H1 (cell line): Measurements from ENCODE around the gene FARS2. TPM values are rescaled to one million over a fixed set of nuclear protein-coding genes. Genes with fewer than 3 reads are reported as not detected.

Experiments
- CTCF ChIA-PET: fragments of 300-600 bp; sonication (Branson Sonifier 250); formaldehyde crosslinking; loops from one replicate; lab custom pipeline; 2021; ENCODE audit not compliant: partially characterized antibody; lab: Charles Lee
- POLR2A ChIA-PET: fragments of 300-600 bp; sonication (Branson Sonifier 250); formaldehyde crosslinking; loops from one replicate; lab custom pipeline; 2021; ENCODE audit warnings: inconsistent platforms; ENCODE audit not compliant: partially characterized antibody; lab: Charles Lee
- DNase-seq, 2 experiments: peaks; one replicate each; pipeline versions ENCODE4 v3.0.0 to v3.0.0-alpha.2; 2010 to 2022; ENCODE audit warnings: low spot score in 2 of 2, low read depth in 1 of 2, mixed read lengths in 1 of 2
- FAIRE-seq: peaks from 2 replicates; lab custom pipeline; 2011; peaks lifted over from hg19 to GRCh38; lab: Jason Lieb, UNC
- H2AFZ ChIP-seq: 2 replicates; pipeline ENCODE4 v1.8.1; 2012; ENCODE audit warnings: low read length, inconsistent platforms
- H2AK5ac ChIP-seq: 2 replicates; pipeline ENCODE4 v1.6.1; 2013; ENCODE audit warnings: low read depth, low read length
- H2BK120ac ChIP-seq: replicated peaks from 2 replicates; pipeline ENCODE3; 2013; ENCODE audit warnings: low read depth, low read length, inconsistent platforms
- H2BK12ac ChIP-seq: 2 replicates; pipeline ENCODE4 v1.6.1; 2013; ENCODE audit warnings: low read depth, low read length
- H2BK15ac ChIP-seq: 2 replicates; pipeline ENCODE4 v1.6.1; 2013; ENCODE audit warnings: low read length
- H2BK20ac ChIP-seq: 2 replicates; pipeline ENCODE4 v1.6.1; 2013; ENCODE audit warnings: low read length
- H2BK5ac ChIP-seq: 2 replicates; pipeline ENCODE4 v1.6.1; 2013; ENCODE audit warnings: low read depth, low read length
- H3K14ac ChIP-seq: 2 replicates; pipeline ENCODE4 v1.6.1; 2013; ENCODE audit warnings: inconsistent platforms; ENCODE audit not compliant: insufficient read length
- H3K18ac ChIP-seq: 2 replicates; pipeline ENCODE4 v1.6.1; 2013; ENCODE audit warnings: low read length; ENCODE audit errors: extremely low read depth
- H3K23ac ChIP-seq: 2 replicates; pipeline ENCODE4 v1.6.1; 2013; ENCODE audit warnings: inconsistent platforms; ENCODE audit not compliant: insufficient read length
- H3K23me2 ChIP-seq: 2 replicates; pipeline ENCODE4 v1.6.1; 2013; ENCODE audit warnings: low read depth, low read length
- H3K27ac ChIP-seq: 2 replicates; pipeline ENCODE4 v1.6.1; 2011; ENCODE audit warnings: low read depth, low read length, inconsistent platforms
- H3K27me3 ChIP-seq, 4 experiments: replicated peaks in 1 of 4; 1 replicate in 1 of 4; 2 replicates in 3 of 4; pipeline versions ENCODE4 v1.6.1 to v1.8.1; 2011 to 2013; ENCODE audit warnings: low read length in 3 of 4, mild to moderate bottlenecking in 3 of 4, inconsistent platforms in 2 of 4, mixed read lengths in 2 of 4, moderate library complexity in 1 of 4; ENCODE audit not compliant: control insufficient read depth in 3 of 4, insufficient read depth in 3 of 4; ENCODE audit errors: extremely low read depth in 1 of 4
- H3K36me3 ChIP-seq, 4 experiments: 2 replicates each; pipeline versions ENCODE4 v1.6.1 to v1.8.1; 2011 to 2013; ENCODE audit warnings: mild to moderate bottlenecking in 4 of 4, low read length in 3 of 4, moderate library complexity in 2 of 4, control low read depth in 1 of 4, inconsistent platforms in 1 of 4; ENCODE audit not compliant: insufficient read depth in 4 of 4, control insufficient read depth in 2 of 4
- H3K4ac ChIP-seq: replicated peaks from 2 replicates; pipeline ENCODE3; 2013; ENCODE audit warnings: low read length, low read depth, mixed read lengths, inconsistent platforms; ENCODE audit not compliant: insufficient read length
- H3K4me1 ChIP-seq, 4 experiments: replicated peaks in 1 of 4; 1 replicate in 1 of 4; 2 replicates in 3 of 4; pipeline versions ENCODE4 v1.6.1 to v1.8.1; 2011 to 2013; ENCODE audit warnings: low read length in 3 of 4, inconsistent platforms in 2 of 4, mixed read lengths in 1 of 4; ENCODE audit not compliant: insufficient read depth in 4 of 4, control insufficient read depth in 3 of 4
- H3K4me2 ChIP-seq, 2 experiments: 2 replicates each; pipeline versions ENCODE4 v1.6.1 to v1.8.1; 2011 to 2013; ENCODE audit warnings: low read depth in 2 of 2, low read length in 2 of 2, control low read depth in 1 of 2, inconsistent platforms in 1 of 2, mild to moderate bottlenecking in 1 of 2; ENCODE audit not compliant: insufficient read depth in 1 of 2
- H3K4me3 ChIP-seq, 4 experiments: fragments of 200-600, 300-600 bp in 1 of 4; sonication (generic), shearing (Covaris generic), sonication (Bioruptor Twin) in 1 of 4; 2 replicates each; pipeline versions ENCODE4 v1.5.1 to v1.8.1; 2011 to 2016; ENCODE audit warnings: low read length in 4 of 4, low read depth in 3 of 4, control low read depth in 2 of 4, inconsistent platforms in 2 of 4, mild to moderate bottlenecking in 2 of 4, mixed read lengths in 1 of 4, moderate library complexity in 1 of 4; ENCODE audit not compliant: insufficient read depth in 2 of 4; ENCODE audit errors: extremely low read depth in 1 of 4
- H3K56ac ChIP-seq: replicated peaks from 2 replicates; pipeline ENCODE3; 2013; ENCODE audit warnings: low read depth, mild to moderate bottlenecking, mixed read lengths, low read length, inconsistent platforms; ENCODE audit not compliant: insufficient read length
- H3K79me1 ChIP-seq: 2 replicates; pipeline ENCODE4 v1.6.1; 2013; ENCODE audit warnings: low read depth, low read length, control low read depth
- H3K79me2 ChIP-seq, 2 experiments: 2 replicates each; pipeline versions ENCODE4 v1.6.1 to v1.8.1; 2012 to 2013; ENCODE audit warnings: low read length in 2 of 2, mild to moderate bottlenecking in 2 of 2, inconsistent platforms in 1 of 2; ENCODE audit not compliant: insufficient read depth in 2 of 2, control insufficient read depth in 1 of 2
- H3K9ac ChIP-seq, 4 experiments: replicated peaks in 1 of 4; 1 replicate in 1 of 4; 2 replicates in 3 of 4; pipeline versions ENCODE4 v1.6.1 to v1.8.1; 2011 to 2013; ENCODE audit warnings: low read depth in 3 of 4, low read length in 3 of 4, control low read depth in 2 of 4, mild to moderate bottlenecking in 2 of 4, moderate library complexity in 2 of 4, inconsistent platforms in 1 of 4; ENCODE audit errors: extremely low read depth in 1 of 4
- H3K9me3 ChIP-seq, 2 experiments: 2 replicates each; pipeline versions ENCODE4 v1.6.1 to v1.8.1; 2012 to 2013; ENCODE audit warnings: mild to moderate bottlenecking in 2 of 2, moderate library complexity in 2 of 2, control low read depth in 1 of 2, inconsistent platforms in 1 of 2, low read depth in 1 of 2, low read length in 1 of 2, mixed read lengths in 1 of 2; ENCODE audit not compliant: insufficient read depth in 2 of 2
- H4K20me1 ChIP-seq, 2 experiments: replicated peaks in 1 of 2; 2 replicates each; pipeline versions ENCODE3 to v1.8.1; 2011 to 2013; ENCODE audit warnings: inconsistent platforms in 2 of 2, low read length in 2 of 2, mild to moderate bottlenecking in 1 of 2; ENCODE audit not compliant: insufficient read depth in 2 of 2, control insufficient read depth in 1 of 2
- H4K5ac ChIP-seq: 2 replicates; pipeline ENCODE4 v1.6.1; 2013; ENCODE audit warnings: low read length, low read depth, mixed read lengths, inconsistent platforms; ENCODE audit not compliant: insufficient read length
- H4K8ac ChIP-seq: 2 replicates; pipeline ENCODE4 v1.8.0; 2013; ENCODE audit warnings: mild to moderate bottlenecking, moderate library complexity, low read length, inconsistent platforms; ENCODE audit not compliant: insufficient read depth; ENCODE audit errors: extremely low read depth
- H4K91ac ChIP-seq: replicated peaks from 2 replicates; pipeline ENCODE3; 2013; ENCODE audit warnings: low read length, mixed read lengths, inconsistent platforms; ENCODE audit not compliant: insufficient read length
- CBX5 ChIP-seq: fragments of 300-800, 300-1000 bp; sonication (generic); IDR thresholded peaks from 2 replicates; pipeline ENCODE4 v1.7.1; 2016; ENCODE audit warnings: antibody characterized with exemption, low read length, low read depth
- CHD2 ChIP-seq: IDR thresholded peaks from 2 replicates; pipeline ENCODE4 v1.6.1; 2012; ENCODE audit warnings: low read length, improper control_type of control experiment
- EZH2 ChIP-seq: fragments of 200-600 bp; sonication (generic); IDR thresholded peaks from 2 replicates; pipeline ENCODE4 v1.7.1; 2012; ENCODE audit warnings: low read depth, mild to moderate bottlenecking, moderate library complexity, low read length, inconsistent platforms; ENCODE audit not compliant: severe bottlenecking
- HDAC2 ChIP-seq, 2 experiments: fragments of 300-600 bp in 1 of 2; sonication (generic) in 1 of 2; IDR thresholded peaks; 2 replicates each; pipeline ENCODE4 v1.6.1; 2011 to 2012; ENCODE audit warnings: low read depth in 2 of 2, low read length in 2 of 2, mild to moderate bottlenecking in 2 of 2, moderate library complexity in 2 of 2, borderline replicate concordance in 1 of 2, inconsistent platforms in 1 of 2
- whole genome bisulfite sequencing, 2 experiments: shearing (Covaris generic) in 1 of 2; methylation state at CpG; one replicate each; pipeline versions ENCODE4 v1.1.6 to v1.1.7; 2013 to 2015; ENCODE audit warnings: low lambda C conversion rate in 2 of 2, mixed read lengths in 2 of 2, inconsistent platforms in 1 of 2, low coverage in 1 of 2, missing lambda C conversion rate in 1 of 2; ENCODE audit not compliant: insufficient replicate concordance in 2 of 2, insufficient coverage in 1 of 2, insufficient read length in 1 of 2; ENCODE audit errors: extremely low coverage in 1 of 2, missing lambda C conversion rate in 1 of 2; 5-methylcytosine and 5-hydroxymethylcytosine counted together
- polyA plus RNA-seq, 7 experiments: library from polyadenylated mRNA; depleted of rRNA in 3 of 7; stranded (reverse) in 5 of 7; unstranded in 2 of 7; fragments of >200 nt in 5 of 7; fragments of 200-250 nt in 2 of 7; gene quantifications; 1 replicate in 5 of 7; 2 replicates in 1 of 7; 4 replicates in 1 of 7; pipeline versions ENCODE4 v1.2.1 to v1.2.3, GENCODE V29; 2011 to 2013; ENCODE audit warnings: missing spikeins in 2 of 7, mixed read lengths in 2 of 7
- total RNA-seq: library from RNA; stranded (reverse); fragmentation: NEBNext Ultra II Directional; extraction: Animal tissue kit (Norgen Biotek cat#: 25700); gene quantifications from 2 replicates; pipeline ENCODE4 v1.2.1, GENCODE V29; 2021
- TF ChIP-seq, protein P1 (sequence below), 3 experiments: IDR thresholded peaks; 1 replicate in 2 of 3; 2 replicates in 1 of 3; pipeline versions ENCODE4 v1.5.1 to v1.6.1; 2011; ENCODE audit warnings: low read length in 3 of 3, mild to moderate bottlenecking in 3 of 3, inconsistent platforms in 2 of 3, low read depth in 1 of 3, moderate library complexity in 1 of 3; ENCODE audit not compliant: insufficient read depth in 1 of 3; ENCODE audit errors: control extremely low read depth in 1 of 3

The FARS2 gene
- total and polyA plus RNA-seq, 2 of the 8 experiments (the other 6 are each of a cell fraction or from before 2014, with no cell fraction given), result 11.7 to 14.4 TPM

DNA sequence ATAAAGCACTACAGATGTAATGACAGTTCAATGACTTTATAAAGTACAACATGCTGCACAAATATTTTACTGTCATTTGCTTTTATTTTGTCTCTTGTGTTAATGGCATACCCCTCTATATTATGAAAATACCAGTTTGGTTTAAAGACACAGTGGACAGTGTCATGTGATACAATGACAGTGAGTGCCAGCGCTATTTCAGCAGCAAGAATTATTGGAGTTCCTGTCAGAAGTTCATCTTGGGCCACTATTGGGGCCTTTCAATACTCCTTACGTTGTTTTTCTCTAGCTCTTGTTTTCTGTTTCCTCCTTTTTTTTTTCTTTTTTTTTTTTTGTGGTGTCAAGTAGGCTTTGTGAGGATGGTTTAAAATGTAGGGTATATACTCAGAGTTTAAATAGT is 232.5 kb downstream of the FARS2 start:
- TF ChIP-seq CBX5 (no peak), EZH2 (no peak), HDAC2 (IDR thresholded peaks at IDR 0.05; ENCODE audit: borderline replicate concordance in 1 of 2, low read depth in 2 of 2, low read length in 2 of 2) (no peak), CHD2 (no peak)
- TF ChIP-seq, protein P1, sequence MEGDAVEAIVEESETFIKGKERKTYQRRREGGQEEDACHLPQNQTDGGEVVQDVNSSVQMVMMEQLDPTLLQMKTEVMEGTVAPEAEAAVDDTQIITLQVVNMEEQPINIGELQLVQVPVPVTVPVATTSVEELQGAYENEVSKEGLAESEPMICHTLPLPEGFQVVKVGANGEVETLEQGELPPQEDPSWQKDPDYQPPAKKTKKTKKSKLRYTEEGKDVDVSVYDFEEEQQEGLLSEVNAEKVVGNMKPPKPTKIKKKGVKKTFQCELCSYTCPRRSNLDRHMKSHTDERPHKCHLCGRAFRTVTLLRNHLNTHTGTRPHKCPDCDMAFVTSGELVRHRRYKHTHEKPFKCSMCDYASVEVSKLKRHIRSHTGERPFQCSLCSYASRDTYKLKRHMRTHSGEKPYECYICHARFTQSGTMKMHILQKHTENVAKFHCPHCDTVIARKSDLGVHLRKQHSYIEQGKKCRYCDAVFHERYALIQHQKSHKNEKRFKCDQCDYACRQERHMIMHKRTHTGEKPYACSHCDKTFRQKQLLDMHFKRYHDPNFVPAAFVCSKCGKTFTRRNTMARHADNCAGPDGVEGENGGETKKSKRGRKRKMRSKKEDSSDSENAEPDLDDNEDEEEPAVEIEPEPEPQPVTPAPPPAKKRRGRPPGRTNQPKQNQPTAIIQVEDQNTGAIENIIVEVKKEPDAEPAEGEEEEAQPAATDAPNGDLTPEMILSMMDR (IDR thresholded peaks at IDR 0.05; ENCODE audit: control extremely low read depth in 1 of 3, insufficient read depth in 1 of 3, low read depth in 1 of 3, low read length in 3 of 3), result no peak
- Histone ChIP-seq H2BK120ac (no peak overlapping the region), H2AK5ac (no peak overlapping the region), H2BK5ac (no peak overlapping the region), H3K56ac (no peak overlapping the region), H4K20me1 (no peaks in the 10 kb centered on the region), H3K36me3 (no peaks in the 10 kb centered on the region), H3K9ac (no peak overlapping the region), H2BK20ac (no peak overlapping the region), H3K18ac (no peak overlapping the region), H3K4ac (no peak overlapping the region), H2BK12ac (no peak overlapping the region), H3K4me3 (no peak overlapping the region), H3K9me3 (no peaks in the 10 kb centered on the region), H2BK15ac (no peak overlapping the region), H3K14ac (no peak overlapping the region), H3K23me2 (no peaks in the 10 kb centered on the region), H3K79me2 (no peaks in the 10 kb centered on the region), H3K27ac (no peak overlapping the region), H4K8ac (no peak overlapping the region), H3K79me1 (no peaks in the 10 kb centered on the region), H3K27me3 (no peaks in the 10 kb centered on the region), H3K4me1 (no peaks in the 10 kb centered on the region; a peak in 1 of 7 replicates), H3K4me2 (no peak overlapping the region), H4K91ac (no peak overlapping the region), H3K23ac (no peak overlapping the region), H4K5ac (no peak overlapping the region), H2AFZ (no peak overlapping the region)
- no peak for FAIRE-seq
- POLR2A ChIA-PET, result no interaction called here
- DNase-seq, result no peak
- 93% methylated on average over 2 of the region's 2 CpGs; no CpG with 5 or more reads in 1 of the 2 experiments for WGBS, 2 experiments
- CTCF ChIA-PET, result interaction anchor here (0.8 to 1.1 kb wide), 2 partner anchors 12 to 13 kb away, joined by 4 to 5 read pairs; no protein-coding TSS in a partner anchor
